Natural killer cell (primary cell): Measurements from ENCODE around the gene BTK. TPM values are rescaled to one million over a fixed set of nuclear protein-coding genes. Genes with fewer than 3 reads are reported as not detected.

ENCODE experiments used
- ATAC-seq, 3 donors: fragments of 150-1000 bp in 2 of 3; fragments of 200-7000 bp in 1 of 3; cut with Tn5 transposase; 1 replicate in 1 of 3; 2 replicates in 2 of 3; pipeline ENCODE4 v1.10.0; 2021; ENCODE audit warnings: mild to moderate bottlenecking in 2 of 3, moderate library complexity in 2 of 3
- DNase-seq, 2 donors: peaks; one replicate each; pipeline versions ENCODE4 v3.0.0 to v3.0.0-alpha.2; 2013 to 2021; ENCODE audit warnings: mixed read lengths in 1 of 2
- H3K27ac ChIP-seq: one replicate; pipeline ENCODE4 v1.5.1; 2013; ENCODE audit warnings: mild to moderate bottlenecking, low read length
- H3K27me3 ChIP-seq: one replicate; pipeline ENCODE4 v1.6.1; 2013; ENCODE audit warnings: low read length; ENCODE audit not compliant: control insufficient read depth, insufficient read depth
- H3K36me3 ChIP-seq: one replicate; pipeline ENCODE4 v1.6.1; 2013; ENCODE audit warnings: low read length; ENCODE audit not compliant: control insufficient read depth, insufficient read depth
- H3K4me1 ChIP-seq: one replicate; pipeline ENCODE4 v1.6.1; 2013; ENCODE audit warnings: low read length; ENCODE audit not compliant: control insufficient read depth, insufficient read depth
- H3K4me3 ChIP-seq: one replicate; pipeline ENCODE4 v1.5.1; 2013; ENCODE audit warnings: low read length
- H3K9me3 ChIP-seq: one replicate; pipeline ENCODE4 v1.6.1; 2013; ENCODE audit warnings: low read length; ENCODE audit not compliant: control insufficient read depth, insufficient read depth
- H3K27ac Mint-ChIP-seq, 2 donors: one replicate each; pipeline ENCODE4 v1.8.0; 2022; ENCODE audit warnings: mild to moderate bottlenecking in 2 of 2, mixed read lengths in 2 of 2, moderate library complexity in 1 of 2
- H3K27me3 Mint-ChIP-seq, 2 donors: one replicate each; pipeline ENCODE4 v1.8.0; 2022; ENCODE audit warnings: low read depth in 2 of 2, mixed read lengths in 2 of 2
- H3K36me3 Mint-ChIP-seq: one replicate; pipeline ENCODE4 v1.8.0; 2022; ENCODE audit warnings: mixed read lengths
- H3K4me1 Mint-ChIP-seq, 2 donors: one replicate each; pipeline ENCODE4 v1.8.0; 2022; ENCODE audit warnings: mixed read lengths in 2 of 2
- H3K4me3 Mint-ChIP-seq: one replicate; pipeline ENCODE4 v1.8.0; 2022; ENCODE audit warnings: mild to moderate bottlenecking, moderate library complexity, mixed read lengths
- H3K9me3 Mint-ChIP-seq, 2 donors: one replicate each; pipeline ENCODE4 v1.8.0; 2022; ENCODE audit warnings: mixed read lengths in 2 of 2
- CTCF ChIP-seq: fragments of 200-600 bp; IDR thresholded peaks from one replicate; pipeline ENCODE4 v1.8.0; 2022; ENCODE audit warnings: antibody characterized with exemption
- WGBS: methylation state at CpG from one replicate; pipeline ENCODE4 v1.1.7; 2013; ENCODE audit warnings: missing lambda C conversion rate; ENCODE audit not compliant: insufficient coverage; 5-methylcytosine and 5-hydroxymethylcytosine counted together
- intact Hi-C: fragments of 100-400 bp; cut with micrococcal nuclease; formaldehyde crosslinking; loops from one replicate; pipeline ENCODE4 v1.14.2; 2022
- total RNA-seq, 4 donors: library from RNA; stranded (reverse); fragments of 120-200 nt in 1 of 4; gene quantifications; one replicate each; pipeline versions ENCODE4 v1.2.3 to v1.2.4, GENCODE V29; 2013 to 2022

Gene BTK
- total RNA-seq, 3 donors from 2014 or later (not counting 1 experiment from before 2014, with no cell fraction given), result 4.4 to 48.2 (median 9.0) TPM

DNA sequence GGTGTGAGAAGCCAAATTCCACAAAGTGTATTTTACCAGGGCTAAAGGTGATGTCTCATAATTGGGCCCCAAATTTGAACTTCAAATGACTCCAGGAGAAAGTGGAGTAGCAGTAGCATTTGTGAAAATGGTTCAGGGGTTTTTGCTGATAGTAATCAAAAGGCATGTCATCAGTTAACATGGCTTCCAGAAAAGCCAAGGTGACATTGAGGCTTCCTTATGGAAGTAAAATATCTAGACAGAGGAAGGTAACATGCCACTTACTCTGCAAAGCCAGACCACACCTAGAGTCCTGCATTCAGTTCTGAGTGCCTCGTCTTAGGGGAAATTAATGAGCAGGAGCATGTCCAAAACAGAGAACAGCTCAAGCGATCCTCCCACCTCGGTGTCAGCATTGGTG is 2.6 kb upstream of the BTK start:
- no peak for ATAC-seq
- no peaks in the 10 kb centered on the region for H3K9me3 Mint-ChIP-seq
- no peak for TF ChIP-seq CTCF
- Histone ChIP-seq H3K4me1 (peaks cover 12% of the 10 kb centered on the region), H3K4me3 (no peak overlapping the region), H3K36me3 (peaks cover 5% of the 10 kb centered on the region), H3K27me3 (no peaks in the 10 kb centered on the region), H3K9me3 (no peaks in the 10 kb centered on the region), H3K27ac (no peak overlapping the region)
- no peak for DNase-seq
- H3K36me3 Mint-ChIP-seq, result no peaks in the 10 kb centered on the region
- H3K27ac Mint-ChIP-seq, result no peak overlapping the region
- H3K4me3 Mint-ChIP-seq, result no peak overlapping the region
- intact Hi-C loops, result no loop called here
- WGBS, result 100% methylated on average over 3 of the region's 3 CpGs
- H3K4me1 Mint-ChIP-seq, result peaks cover 8 to 14% of the 10 kb centered on the region in 2 donors
- no peaks in the 10 kb centered on the region for H3K27me3 Mint-ChIP-seq

- H3K27me3 ChIP-seq, result no peaks in the 10 kb centered on the region
- ATAC-seq (no peak), DNase-seq (no peak)
- Mint-ChIP-seq H3K36me3 (no peaks in the 10 kb centered on the region), H3K27ac (peak overlapping the region in 1 of 2 donors; percentile 12), H3K4me1 (peaks cover 6 to 8% of the 10 kb centered on the region in 2 donors), H3K9me3 (no peaks in the 10 kb centered on the region), H3K4me3 (no peak overlapping the region), H3K27me3 (no peaks in the 10 kb centered on the region)
- H3K27ac ChIP-seq, result peak overlapping the region; percentile 42
- WGBS, result 59% methylated on average over 6 of the region's 6 CpGs
- peaks cover 10% of the 10 kb centered on the region for H3K4me1 ChIP-seq
- H3K36me3 ChIP-seq, result no peaks in the 10 kb centered on the region
- H3K4me3 ChIP-seq, result no peak overlapping the region
- TF ChIP-seq CTCF, result no peak
- no peaks in the 10 kb centered on the region for H3K9me3 ChIP-seq
- intact Hi-C loops, result no loop called here
These were observed 523 bp upstream of the BTK start for GRCh38 chrX:101386542-101386885.

- Histone ChIP-seq H3K27me3 (no peaks in the 10 kb centered on the region), H3K9me3 (no peaks in the 10 kb centered on the region), H3K36me3 (no peaks in the 10 kb centered on the region), H3K4me1 (no peaks in the 10 kb centered on the region), H3K27ac (no peak overlapping the region), H3K4me3 (peak overlapping the region; percentile 34)
- no peak for ATAC-seq
- no peak for TF ChIP-seq CTCF
- 60% methylated on average over 7 of the region's 7 CpGs for WGBS
- Mint-ChIP-seq H3K9me3 (no peaks in the 10 kb centered on the region), H3K27me3 (no peaks in the 10 kb centered on the region), H3K27ac (no peak overlapping the region), H3K36me3 (no peaks in the 10 kb centered on the region), H3K4me3 (no peak overlapping the region), H3K4me1 (no peaks in the 10 kb centered on the region)
- DNase-seq, result no peak
- intact Hi-C loops, result no loop called here
These were observed 836 bp downstream of the BTK start for GRCh38 chrX:101385026-101385684.

DNA sequence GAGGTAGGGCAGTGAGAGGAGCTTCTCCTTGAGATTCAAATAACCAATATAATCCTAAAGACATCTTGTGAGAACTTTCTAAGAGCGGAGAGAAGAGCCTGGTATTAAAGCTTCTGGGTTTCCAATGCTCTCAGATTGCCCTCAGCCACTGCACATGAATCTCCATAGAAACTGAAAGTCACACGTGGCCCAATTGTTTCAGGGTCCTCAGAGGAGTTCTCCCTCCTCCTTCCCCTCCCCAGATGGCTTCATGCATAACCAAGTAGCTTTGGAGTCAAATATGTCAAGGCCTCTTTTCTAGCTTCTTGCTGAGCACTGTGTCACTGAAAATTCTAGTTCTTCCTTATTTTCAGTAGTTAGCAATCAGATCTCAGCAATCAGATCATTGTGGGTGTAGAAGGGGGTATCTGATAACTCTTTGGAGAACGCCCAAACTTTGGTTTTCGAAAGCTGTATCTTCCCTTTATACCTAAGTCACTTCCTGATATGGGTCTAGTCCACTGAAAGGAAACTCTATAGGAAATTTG is 2.2 kb downstream of the BTK start:
- no peaks in the 10 kb centered on the region for H3K9me3 ChIP-seq
- no peaks in the 10 kb centered on the region for H3K36me3 ChIP-seq
- 28% methylated on average over 2 of the region's 4 CpGs for WGBS
- H3K27ac ChIP-seq, result no peak overlapping the region
- H3K4me3 ChIP-seq, result no peak overlapping the region
- intact Hi-C loops, result no loop called here
- Mint-ChIP-seq H3K4me1 (no peaks in the 10 kb centered on the region), H3K4me3 (no peak overlapping the region), H3K9me3 (no peaks in the 10 kb centered on the region), H3K27ac (no peak overlapping the region), H3K36me3 (no peaks in the 10 kb centered on the region), H3K27me3 (no peaks in the 10 kb centered on the region)
- TF ChIP-seq CTCF, result no peak
- DNase-seq, result no peak
- peak in 1 of 3 donors; percentile 41 for ATAC-seq
- H3K27me3 ChIP-seq, result no peaks in the 10 kb centered on the region
- no peaks in the 10 kb centered on the region for H3K4me1 ChIP-seq
